Neural crest cell (in vitro differentiated cells): ENCODE results near the gene POLR1C. TPM values are rescaled to one million over a fixed set of nuclear protein-coding genes. Genes with fewer than 3 reads are reported as not detected.

Source experiments
- DNase-seq: peaks from one replicate; pipeline ENCODE4 v3.0.0; 2021; ENCODE audit warnings: low read depth, mixed read lengths, low spot score
- H3K27ac Mint-ChIP-seq: one replicate; pipeline ENCODE4 v1.8.0; 2021; ENCODE audit warnings: mild to moderate bottlenecking, mixed read lengths; ENCODE audit not compliant: unreplicated experiment
- H3K27me3 Mint-ChIP-seq: 2 replicates; pipeline ENCODE4 v1.8.0; 2021; ENCODE audit warnings: low read depth, mild to moderate bottlenecking, mixed read lengths
- H3K36me3 Mint-ChIP-seq: 2 replicates; pipeline ENCODE4 v1.8.0; 2021; ENCODE audit warnings: low read depth, mild to moderate bottlenecking, mixed read lengths
- H3K4me1 Mint-ChIP-seq: 2 replicates; pipeline ENCODE4 v1.8.0; 2021; ENCODE audit warnings: mixed read lengths
- H3K4me3 Mint-ChIP-seq: one replicate; pipeline ENCODE4 v1.8.0; 2021; ENCODE audit warnings: mild to moderate bottlenecking, mixed read lengths
- H3K9me3 Mint-ChIP-seq: 2 replicates; pipeline ENCODE4 v1.8.0; 2021; ENCODE audit warnings: mixed read lengths
- total RNA-seq: library from RNA; stranded (reverse); gene quantifications from 2 replicates; pipeline ENCODE4 v1.2.1, GENCODE V29; 2021
- TF ChIP-seq, protein P1 (sequence below): fragments of 200-600 bp; sonication (generic); conservative IDR thresholded peaks from 2 replicates; pipeline ENCODE4 v1.5.0; 2021; ENCODE audit warnings: antibody characterized with exemption, mild to moderate bottlenecking

The POLR1C gene
- total RNA-seq, 1 donor from 2014 or later: 45.8 TPM

DNA sequence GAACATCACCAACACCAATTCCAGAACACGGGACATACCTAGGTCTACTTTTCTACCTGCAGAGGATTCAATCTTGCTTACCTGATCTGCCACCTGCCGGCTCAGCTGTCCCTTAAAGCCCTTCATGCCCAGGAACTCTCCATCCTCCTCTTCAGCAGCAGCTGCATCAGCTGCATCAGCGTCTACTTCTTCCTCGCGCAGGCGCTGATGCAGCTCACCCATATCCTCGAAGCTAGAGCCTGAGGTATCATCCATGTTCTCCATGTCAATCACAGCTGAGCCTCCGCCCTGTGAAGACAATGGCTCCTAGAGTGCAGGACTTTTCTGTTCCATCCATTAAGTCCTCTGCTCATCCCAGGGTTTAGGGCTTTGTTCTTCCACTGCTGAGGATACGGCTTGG lies 1.1 kb upstream of the POLR1C start:
- H3K27ac Mint-ChIP-seq: no peak overlapping the region
- no peak overlapping the region for H3K4me3 Mint-ChIP-seq
- H3K27me3 Mint-ChIP-seq: no peaks in the 10 kb centered on the region
- TF ChIP-seq, protein P1, sequence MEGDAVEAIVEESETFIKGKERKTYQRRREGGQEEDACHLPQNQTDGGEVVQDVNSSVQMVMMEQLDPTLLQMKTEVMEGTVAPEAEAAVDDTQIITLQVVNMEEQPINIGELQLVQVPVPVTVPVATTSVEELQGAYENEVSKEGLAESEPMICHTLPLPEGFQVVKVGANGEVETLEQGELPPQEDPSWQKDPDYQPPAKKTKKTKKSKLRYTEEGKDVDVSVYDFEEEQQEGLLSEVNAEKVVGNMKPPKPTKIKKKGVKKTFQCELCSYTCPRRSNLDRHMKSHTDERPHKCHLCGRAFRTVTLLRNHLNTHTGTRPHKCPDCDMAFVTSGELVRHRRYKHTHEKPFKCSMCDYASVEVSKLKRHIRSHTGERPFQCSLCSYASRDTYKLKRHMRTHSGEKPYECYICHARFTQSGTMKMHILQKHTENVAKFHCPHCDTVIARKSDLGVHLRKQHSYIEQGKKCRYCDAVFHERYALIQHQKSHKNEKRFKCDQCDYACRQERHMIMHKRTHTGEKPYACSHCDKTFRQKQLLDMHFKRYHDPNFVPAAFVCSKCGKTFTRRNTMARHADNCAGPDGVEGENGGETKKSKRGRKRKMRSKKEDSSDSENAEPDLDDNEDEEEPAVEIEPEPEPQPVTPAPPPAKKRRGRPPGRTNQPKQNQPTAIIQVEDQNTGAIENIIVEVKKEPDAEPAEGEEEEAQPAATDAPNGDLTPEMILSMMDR: no peak
- no peaks in the 10 kb centered on the region for H3K9me3 Mint-ChIP-seq
- peaks cover 15% of the 10 kb centered on the region for H3K4me1 Mint-ChIP-seq
- DNase-seq: no peak
- H3K36me3 Mint-ChIP-seq: peaks cover 5% of the 10 kb centered on the region

DNA sequence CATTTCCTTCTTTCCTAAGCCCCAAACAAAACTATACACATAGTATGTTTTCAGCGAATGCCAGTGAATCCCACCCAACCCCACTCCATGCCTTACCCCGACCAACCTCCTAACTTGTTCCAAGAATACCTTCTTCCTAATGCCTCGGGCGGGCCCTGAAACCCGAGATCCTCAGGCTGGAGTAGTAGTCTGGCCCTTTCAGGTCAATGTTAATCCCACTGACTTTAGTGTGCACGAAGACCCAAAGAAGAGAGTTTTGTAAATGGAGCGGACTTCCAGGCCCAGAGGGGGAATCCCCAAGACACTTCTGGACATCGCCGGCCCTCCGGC lies 557 bp upstream of the POLR1C start:
- no peak for DNase-seq
- H3K4me3 Mint-ChIP-seq: no peak overlapping the region
- H3K9me3 Mint-ChIP-seq: no peaks in the 10 kb centered on the region
- H3K4me1 Mint-ChIP-seq: peaks cover 15% of the 10 kb centered on the region
- peaks cover 9% of the 10 kb centered on the region for H3K36me3 Mint-ChIP-seq
- H3K27ac Mint-ChIP-seq: no peak overlapping the region
- H3K27me3 Mint-ChIP-seq: no peaks in the 10 kb centered on the region
- TF ChIP-seq, protein P1: no peak

DNA sequence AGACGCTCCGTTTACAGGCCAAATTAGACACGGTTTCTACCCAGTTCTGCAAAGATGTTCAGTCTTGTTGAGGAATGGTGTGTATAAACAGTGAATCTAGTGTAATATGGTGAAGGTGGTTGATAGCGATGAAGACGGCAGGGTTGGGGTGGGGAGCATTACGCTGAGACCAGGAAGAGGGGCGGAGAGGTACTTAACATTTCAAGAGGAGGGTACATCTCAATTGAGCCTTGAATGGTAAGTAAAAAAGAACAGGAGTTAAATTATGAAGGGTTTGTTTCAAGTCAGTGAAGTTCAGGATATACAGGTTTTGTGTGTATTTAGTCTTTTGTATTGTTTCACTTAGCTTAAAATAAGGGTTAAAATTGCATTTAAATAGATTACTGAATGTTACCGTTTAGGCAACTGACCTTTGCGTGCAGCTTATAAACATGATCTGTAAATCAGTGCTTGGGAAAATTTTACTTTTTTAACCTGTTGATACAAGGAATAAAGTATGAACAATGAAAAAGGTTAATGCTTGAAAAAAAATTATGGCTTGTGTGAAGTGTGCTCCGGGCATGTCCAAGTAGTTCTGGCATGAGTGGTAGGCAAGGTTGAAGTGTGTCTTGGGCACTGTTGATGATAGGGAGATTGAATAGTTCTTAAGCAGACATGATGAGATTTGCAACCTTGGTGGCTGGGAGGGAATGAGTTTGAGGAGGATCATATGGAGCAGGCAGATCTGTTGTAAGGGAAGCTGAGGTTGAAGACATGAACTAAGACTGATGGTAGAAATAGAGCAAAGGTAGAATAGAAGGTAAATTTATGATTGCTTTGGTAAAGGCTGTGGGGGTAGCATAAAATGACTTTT lies 842 bp downstream of the POLR1C start:
- H3K9me3 Mint-ChIP-seq: no peaks in the 10 kb centered on the region
- no peak for DNase-seq

DNA sequence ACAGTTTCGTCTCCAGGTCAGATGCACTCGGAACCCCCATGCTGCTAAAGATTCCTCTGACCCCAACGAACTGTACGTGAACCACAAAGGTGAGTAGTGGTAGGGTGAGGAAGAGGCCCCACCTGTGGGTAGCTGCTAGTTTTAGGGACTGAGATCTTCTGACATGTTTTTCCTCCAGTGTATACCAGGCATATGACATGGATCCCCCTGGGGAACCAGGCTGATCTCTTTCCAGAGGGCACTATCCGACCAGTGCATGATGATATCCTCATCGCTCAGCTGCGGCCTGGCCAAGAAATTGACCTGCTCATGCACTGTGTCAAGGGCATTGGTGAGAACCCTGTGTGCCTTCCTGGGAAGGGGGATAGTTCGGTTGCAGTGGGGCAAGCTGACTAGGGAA lies 3.2 kb downstream of the POLR1C start:
- Mint-ChIP-seq H3K27me3 (no peaks in the 10 kb centered on the region), H3K9me3 (no peaks in the 10 kb centered on the region), H3K4me1 (peaks cover 13% of the 10 kb centered on the region), H3K36me3 (peaks cover 5% of the 10 kb centered on the region), H3K27ac (no peak overlapping the region), H3K4me3 (peak overlapping the region; percentile 4)
- no peak for DNase-seq
- TF ChIP-seq, protein P1: no peak

More for the DNA sequence above, 842 bp downstream of the POLR1C start:
- H3K4me3 Mint-ChIP-seq: no peak overlapping the region
- H3K27me3 Mint-ChIP-seq: no peaks in the 10 kb centered on the region
- TF ChIP-seq, protein P1: no peak
- H3K4me1 Mint-ChIP-seq: peaks cover 15% of the 10 kb centered on the region
- H3K27ac Mint-ChIP-seq: no peak overlapping the region
- H3K36me3 Mint-ChIP-seq: peaks cover 6% of the 10 kb centered on the region

DNA sequence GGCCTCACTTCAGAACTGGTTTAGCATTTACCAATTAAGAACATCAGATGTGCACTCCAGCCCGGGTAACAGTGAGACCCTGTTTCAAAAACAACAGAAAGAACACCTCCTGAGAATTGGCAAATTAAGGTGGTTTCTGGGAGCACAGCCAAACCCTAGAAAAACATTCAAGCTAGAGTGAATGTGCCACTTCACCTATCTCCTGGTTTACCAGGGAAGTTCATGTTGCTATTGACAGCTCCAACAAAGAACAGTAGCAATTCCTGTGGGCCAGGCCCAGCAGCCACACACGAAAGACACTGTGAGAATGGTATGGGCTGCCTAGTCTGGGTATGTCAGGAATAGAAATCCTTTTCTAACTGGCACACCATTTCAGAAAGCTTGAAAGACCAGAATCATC lies 4.9 kb downstream of the POLR1C start:
- H3K27ac Mint-ChIP-seq: no peak overlapping the region
- TF ChIP-seq, protein P1: no peak
- H3K9me3 Mint-ChIP-seq: no peaks in the 10 kb centered on the region
- H3K36me3 Mint-ChIP-seq: peaks cover 9% of the 10 kb centered on the region
- DNase-seq: no peak
- H3K4me1 Mint-ChIP-seq: no peaks in the 10 kb centered on the region
- H3K4me3 Mint-ChIP-seq: no peak overlapping the region
- no peaks in the 10 kb centered on the region for H3K27me3 Mint-ChIP-seq
